ENCODE data around the gene DLX2. TPM values are rescaled to one million over a fixed set of nuclear protein-coding genes. Genes with fewer than 3 reads are reported as not detected.

DLX2 gene
- total RNA-seq, 2 donors from 2014 or later, result not detected

GRCh38 chr2:172056293-172056692 is 46.4 kb downstream of the DLX2 start:
- no peak for TF ChIP-seq CTCF (IDR thresholded peaks at IDR 0.05)
- no peaks in the 10 kb centered on the region for H3K4me1 ChIP-seq

GRCh38 chr2:172053486-172053885 is 49.2 kb downstream of the DLX2 start:
- H3K9me3 ChIP-seq, result no peaks in the 10 kb centered on the region
- TF ChIP-seq CTCF (IDR thresholded peaks at IDR 0.05), result no peak
- H3K4me1 ChIP-seq, result no peaks in the 10 kb centered on the region
- H3K27me3 ChIP-seq, result no peaks in the 10 kb centered on the region
- no peak for DNase-seq (ENCODE audit: low spot score)
- no peak overlapping the region for H3K27ac ChIP-seq
- H3K4me3 ChIP-seq, result no peak overlapping the region
- no peaks in the 10 kb centered on the region for H3K36me3 ChIP-seq

More at GRCh38 chr2:172056293-172056692, 46.4 kb downstream of the DLX2 start:
- Histone ChIP-seq H3K36me3 (no peaks in the 10 kb centered on the region), H3K9me3 (no peaks in the 10 kb centered on the region), H3K4me3 (no peak overlapping the region), H3K27ac (no peak overlapping the region), H3K27me3 (no peaks in the 10 kb centered on the region)
- DNase-seq (ENCODE audit: low spot score), result no peak

- Histone ChIP-seq H3K4me1 (no peaks in the 10 kb centered on the region), H3K9me3 (no peaks in the 10 kb centered on the region), H3K4me3 (no peak overlapping the region), H3K27me3 (no peaks in the 10 kb centered on the region), H3K27ac (no peak overlapping the region), H3K36me3 (no peaks in the 10 kb centered on the region)
- no peak for DNase-seq (ENCODE audit: low spot score)
- TF ChIP-seq CTCF (IDR thresholded peaks at IDR 0.05), result no peak
Observed at GRCh38 chr2:172052000-172052983, 50.4 kb downstream of the DLX2 start.

- Histone ChIP-seq H3K36me3 (no peaks in the 10 kb centered on the region), H3K9me3 (no peaks in the 10 kb centered on the region), H3K27me3 (no peaks in the 10 kb centered on the region), H3K27ac (no peak overlapping the region), H3K4me3 (no peak overlapping the region), H3K4me1 (no peaks in the 10 kb centered on the region)
- no peak for TF ChIP-seq CTCF (IDR thresholded peaks at IDR 0.05)
- no peak for DNase-seq (ENCODE audit: low spot score)
Observed at GRCh38 chr2:172050479-172051125, 52.1 kb downstream of the DLX2 start.

- no peak overlapping the region for H3K4me3 ChIP-seq
- H3K36me3 ChIP-seq, result no peaks in the 10 kb centered on the region
- no peak for TF ChIP-seq CTCF (IDR thresholded peaks at IDR 0.05)
- H3K27me3 ChIP-seq, result no peaks in the 10 kb centered on the region
- no peak for DNase-seq (ENCODE audit: low spot score)
- no peaks in the 10 kb centered on the region for H3K4me1 ChIP-seq
- no peak overlapping the region for H3K27ac ChIP-seq
- H3K9me3 ChIP-seq, result no peaks in the 10 kb centered on the region
Observed at GRCh38 chr2:172049567-172050120, 53.1 kb downstream of the DLX2 start.

Other genes with a start within 250 kb of the DLX2 start
- 100 to 1,000 TPM in 1 of 2 donors, 10 to 100 TPM in 1; 75.0 to 106 TPM for gene SLC25A12, start 208.7 kb downstream of the DLX2 start, total RNA-seq
- gene HAT1, start 180.4 kb downstream of the DLX2 start, total RNA-seq, result 10 to 100 TPM; 22.8 to 25.8 TPM
- 1 to 10 TPM; 2.3 to 4.7 TPM for gene METAP1D, start 102.9 kb downstream of the DLX2 start, total RNA-seq
- not detected for gene DLX1, start 17.4 kb downstream of the DLX2 start, total RNA-seq

Measured in right atrium auricular region (tissue), 2 donors.